RWPE1 (cell line): Measurements from ENCODE around the gene SPAG4.

Experiments
- CTCF ChIA-PET: fragments of 350-600 bp; sonication (Branson Sonifier 250); formaldehyde crosslinking; extraction: SDS; loops from one replicate; lab custom pipeline; 2021; lab: Yijun Ruan, JAX
- POLR2A ChIA-PET: fragments of 400-600 bp; formaldehyde crosslinking; extraction: SDS; loops from one replicate; lab custom pipeline; 2020; ENCODE audit warnings: antibody characterized with exemption; ENCODE audit not compliant: low non-redundant PET; lab: Yijun Ruan, JAX
- DNase-seq: peaks from one replicate; pipeline ENCODE4 v3.0.0; 2012; ENCODE audit warnings: low spot score
- H3K27ac ChIP-seq: fragments of 450-650 bp; 2 replicates; pipeline ENCODE4 v1.5.1; 2017
- CTCF ChIP-seq: fragments of 450-650 bp; conservative IDR thresholded peaks from 2 replicates; pipeline ENCODE4 v1.5.1; 2017; ENCODE audit warnings: low read depth, mild to moderate bottlenecking

SPAG4 gene

GRCh38 chr20:35586751-35587425, 28.7 kb upstream of the SPAG4 start:
- no peak for TF ChIP-seq CTCF
- DNase-seq: no peak
- no peak overlapping the region for H3K27ac ChIP-seq
- ChIA-PET CTCF (interaction anchor here (0.7 kb wide), 1 partner anchor 333 kb away, joined by 3 read pairs; no protein-coding TSS in a partner anchor), POLR2A (interaction anchor here (0.6 kb wide), 1 partner anchor 19 kb away, joined by 4 read pairs; no protein-coding TSS in a partner anchor)

GRCh38 chr20:35587436-35587835, 28.2 kb upstream of the SPAG4 start:
- no peak for TF ChIP-seq CTCF
- ChIA-PET CTCF (interaction anchor here (0.6 to 1.1 kb wide), 3 partner anchors 17 to 334 kb away, joined by 3 to 6 read pairs (median 3); no protein-coding TSS in a partner anchor), POLR2A (interaction anchor here (0.6 kb wide), 1 partner anchor 18 kb away, joined by 4 read pairs; no protein-coding TSS in a partner anchor)
- DNase-seq: no peak
- no peak overlapping the region for H3K27ac ChIP-seq

- no peak for TF ChIP-seq CTCF
- DNase-seq: no peak
- H3K27ac ChIP-seq: no peak overlapping the region
- POLR2A ChIA-PET: interaction anchor here (0.6 to 0.7 kb wide), 2 partner anchors 76 to 317 kb away, joined by 4 to 5 read pairs; no protein-coding TSS in a partner anchor
- CTCF ChIA-PET: interaction anchor here (0.6 to 1.1 kb wide), 4 partner anchors 15 to 723 kb away, joined by 3 to 6 read pairs (median 4); no protein-coding TSS in a partner anchor
Measured at GRCh38 chr20:35588397-35588796, 27.2 kb upstream of the SPAG4 start.

- DNase-seq: no peak
- no peak for TF ChIP-seq CTCF
Measured at GRCh38 chr20:35592339-35592974, 23.2 kb upstream of the SPAG4 start.

GRCh38 chr20:35595456-35595855, 20.2 kb upstream of the SPAG4 start:
- DNase-seq: no peak
- POLR2A ChIA-PET: no interaction called here
- CTCF ChIA-PET: interaction anchor here (0.6 to 1.1 kb wide), 5 partner anchors 9 to 99 kb away, joined by 3 to 7 read pairs (median 3); no protein-coding TSS in a partner anchor

More at GRCh38 chr20:35592339-35592974, 23.2 kb upstream of the SPAG4 start:
- H3K27ac ChIP-seq: no peak overlapping the region
- ChIA-PET POLR2A (no interaction called here), CTCF (interaction anchor here (1.0 to 1.1 kb wide), 2 partner anchors 13 to 15 kb away, joined by 3 read pairs; no protein-coding TSS in a partner anchor)

More at GRCh38 chr20:35595456-35595855, 20.2 kb upstream of the SPAG4 start:
- no peak overlapping the region for H3K27ac ChIP-seq
- no peak for TF ChIP-seq CTCF
